Fibroblast of skin of left quadriceps (primary cell): Measurements from ENCODE around the gene DNAH7.
"Not testable (repeated sequence)": the region's sequence is repeated elsewhere in the genome, so short reads cannot be mapped to it uniquely, and the experiment has no call there.

Experiments used
- DNase-seq, 2 experiments: peaks; one replicate each; pipeline ENCODE4 v3.0.0-alpha.2; 2013; ENCODE audit warnings: low read depth in 2 of 2

The DNAH7 gene

DNA sequence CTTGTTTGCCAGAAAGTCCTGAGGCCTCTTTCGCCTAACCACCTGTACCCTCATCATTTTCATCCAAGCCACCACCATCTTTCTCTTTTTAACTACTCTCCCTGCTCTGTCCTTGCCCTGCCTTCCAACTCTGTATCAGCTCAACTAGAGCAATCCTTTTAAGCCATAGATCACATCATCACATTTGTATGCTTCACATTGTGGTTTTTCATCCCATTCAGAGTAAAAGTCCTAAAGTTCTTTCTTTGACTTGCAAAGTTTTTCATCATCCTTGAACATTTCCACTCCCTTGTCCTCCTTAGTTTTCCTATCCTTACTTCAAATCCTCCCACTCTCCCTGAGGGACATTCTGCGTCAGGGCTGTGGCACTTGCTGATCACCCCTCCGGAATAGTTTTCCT lies 337.7 kb downstream of the DNAH7 start:
- DNase-seq, result peak; percentile 24 to 33

DNA sequence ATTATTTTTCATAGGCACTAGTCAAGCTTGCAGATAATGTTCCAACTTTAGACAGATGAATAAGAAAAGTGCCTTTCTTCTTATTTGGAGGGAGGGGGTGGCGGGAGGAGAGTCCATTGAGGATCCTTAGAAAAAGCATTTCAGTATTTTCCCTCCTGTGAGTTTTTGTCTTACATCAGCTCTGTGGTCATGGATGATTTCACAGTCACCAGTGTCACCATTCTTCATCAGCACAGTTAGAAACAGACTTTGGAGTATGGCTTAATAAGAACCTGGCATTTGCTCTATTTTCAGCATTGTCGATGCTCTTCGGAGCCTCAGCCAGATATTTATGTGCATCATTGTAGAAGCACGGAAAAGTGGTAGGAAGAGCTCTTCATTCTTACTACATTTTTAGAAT lies 341.5 kb downstream of the DNAH7 start:
- DNase-seq, result no peak

DNA sequence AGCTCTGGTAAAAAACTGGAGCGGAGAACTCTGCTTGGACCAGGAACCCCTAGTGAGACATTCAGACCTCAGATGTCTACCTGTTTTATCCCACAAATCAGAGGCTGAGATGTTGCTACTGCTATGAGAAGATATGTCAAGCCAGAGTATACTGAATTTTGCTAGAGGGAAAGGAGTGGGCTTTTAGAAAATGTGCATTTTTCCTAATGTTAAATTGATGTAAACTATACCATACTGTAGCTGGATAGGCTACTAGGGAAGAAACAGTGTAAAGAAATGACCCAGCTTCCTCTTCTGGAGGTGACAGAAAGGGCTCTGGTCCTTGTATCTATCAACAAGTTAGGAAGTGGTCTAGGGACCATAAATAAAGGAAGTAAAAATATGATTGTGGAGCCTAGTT lies 346.6 kb downstream of the DNAH7 start:
- no peak for DNase-seq

DNA sequence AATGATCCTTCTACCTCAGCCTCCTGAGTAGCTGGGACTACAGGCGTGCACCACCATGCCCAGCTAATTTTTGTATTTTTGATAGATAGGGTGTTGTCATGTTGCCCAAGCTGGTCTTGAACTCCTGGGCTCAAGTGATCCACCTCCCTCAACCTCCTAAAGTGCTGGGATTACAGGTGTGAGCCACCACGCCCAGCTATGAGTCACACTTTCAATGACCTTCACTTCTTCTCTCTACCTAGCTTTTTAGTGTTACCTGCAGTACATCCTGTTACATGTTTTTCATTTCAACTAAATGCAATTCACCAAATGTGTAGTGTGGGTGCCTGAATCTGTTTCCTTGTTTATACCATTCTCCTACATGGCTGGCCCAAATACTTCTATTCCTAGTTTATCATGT lies 347.6 kb downstream of the DNAH7 start:
- DNase-seq, result no peak

DNA sequence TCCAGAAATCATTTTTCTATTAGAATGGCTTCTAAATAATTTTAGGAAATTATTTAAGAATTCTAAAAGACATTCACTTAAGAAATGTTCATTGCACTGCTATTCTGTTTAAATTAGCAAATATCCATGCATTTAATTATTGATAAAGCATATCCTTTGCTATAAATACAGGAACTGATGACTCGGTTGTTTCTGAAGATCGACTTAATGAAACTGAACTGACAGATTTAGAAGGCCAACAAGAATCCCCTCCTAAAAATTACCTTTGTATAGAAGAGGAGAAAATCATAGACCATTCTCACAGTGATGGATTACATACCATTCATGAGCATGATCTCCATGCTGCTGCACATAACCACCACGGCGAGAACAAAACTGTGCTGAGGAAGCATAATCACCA lies 352.2 kb downstream of the DNAH7 start:
- DNase-seq, result no peak

DNA sequence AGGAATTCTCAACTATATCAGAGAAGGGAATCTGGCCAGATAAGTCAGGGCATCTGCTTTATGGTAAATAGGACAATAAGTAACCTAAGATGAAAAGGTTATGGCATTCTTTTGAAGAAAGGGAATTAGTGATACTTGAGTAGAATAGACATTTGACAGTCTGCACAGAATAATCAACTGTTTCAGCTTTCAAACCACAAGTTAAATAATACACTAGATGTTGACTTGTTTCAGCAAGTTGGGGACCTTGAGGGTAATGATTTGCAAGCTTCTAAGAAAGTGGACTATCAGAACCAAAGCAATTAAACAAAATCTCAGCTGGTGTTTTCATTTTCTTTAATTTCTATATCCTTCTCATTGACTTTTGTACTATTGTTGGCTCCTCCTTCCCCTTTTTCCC lies 357.2 kb downstream of the DNAH7 start:
- DNase-seq, result no peak

DNA sequence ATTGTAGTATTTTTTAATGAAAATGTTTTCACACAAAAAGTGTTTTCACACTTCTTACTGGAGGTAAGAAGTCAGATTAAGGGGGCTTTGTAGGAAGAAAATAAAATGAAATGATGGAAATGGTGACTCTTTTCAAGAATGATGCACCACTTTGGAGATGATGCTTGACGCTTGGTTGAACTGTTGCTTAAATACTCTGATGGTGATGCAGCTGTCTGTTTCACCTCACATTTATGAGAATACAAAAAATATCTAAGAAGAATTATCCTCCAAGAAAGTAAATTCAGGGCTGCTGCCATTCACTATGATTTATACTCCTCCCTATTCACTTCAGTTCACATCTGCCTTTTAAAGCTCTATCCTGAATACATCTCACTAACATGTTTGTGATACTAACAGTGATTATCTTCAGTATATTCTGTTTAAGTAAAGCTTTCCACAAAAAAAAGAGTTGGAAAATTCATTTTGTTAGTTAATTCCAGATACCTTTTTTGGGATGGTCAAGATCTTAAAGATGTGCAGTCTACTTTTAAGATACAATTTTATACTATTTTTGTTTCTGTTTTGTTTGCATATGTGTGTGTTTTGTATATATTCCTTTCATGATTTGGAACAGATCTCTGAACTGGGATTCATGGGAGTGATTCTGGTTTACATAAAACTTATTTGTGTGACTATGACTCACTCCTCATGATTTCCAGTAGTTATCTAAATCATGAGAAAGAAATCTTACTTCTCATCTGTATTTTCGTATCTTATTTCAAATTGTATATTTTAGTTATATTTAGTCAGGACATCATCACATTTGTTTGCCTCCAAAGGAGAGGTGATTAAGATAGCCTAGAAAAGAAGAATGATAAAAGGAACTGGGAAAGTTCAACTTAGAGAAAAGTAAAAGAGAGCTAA lies 358.5 kb downstream of the DNAH7 start:
- DNase-seq, result peak in 1 of 2 experiments; percentile 31

DNA sequence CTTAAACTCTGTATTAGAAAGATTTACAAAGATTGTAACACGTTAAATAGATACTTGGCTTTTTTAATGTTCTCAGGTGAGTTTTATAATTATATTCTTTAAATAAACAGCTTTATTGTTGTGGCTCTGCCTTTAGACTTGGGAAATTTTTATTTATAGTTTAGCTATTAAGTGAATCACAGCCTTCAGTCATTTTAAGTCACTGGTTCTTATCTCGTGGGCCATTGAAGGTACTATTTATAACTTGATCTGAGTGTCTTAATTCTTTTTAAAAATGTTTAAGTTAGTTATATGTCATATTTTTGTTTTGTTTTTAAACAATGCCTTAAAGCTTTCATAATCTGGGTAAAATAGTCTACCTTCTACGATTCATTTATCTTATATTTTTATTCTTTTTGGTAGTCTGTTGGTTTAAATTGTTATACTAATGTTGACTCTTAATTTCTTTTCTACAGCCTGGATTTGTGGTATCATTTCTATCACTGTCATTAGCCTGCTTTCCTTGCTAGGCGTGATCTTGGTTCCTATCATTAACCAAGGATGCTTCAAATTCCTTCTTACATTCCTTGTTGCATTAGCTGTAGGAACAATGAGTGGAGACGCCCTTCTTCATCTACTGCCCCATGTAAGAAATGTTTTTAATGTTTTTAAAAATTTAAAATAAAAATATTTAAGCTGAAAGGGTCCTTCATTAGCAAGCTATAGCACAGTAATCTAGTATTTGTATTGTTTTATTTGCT lies 362.3 kb downstream of the DNAH7 start:
- DNase-seq, result peak in 1 of 2 experiments; percentile 5

DNA sequence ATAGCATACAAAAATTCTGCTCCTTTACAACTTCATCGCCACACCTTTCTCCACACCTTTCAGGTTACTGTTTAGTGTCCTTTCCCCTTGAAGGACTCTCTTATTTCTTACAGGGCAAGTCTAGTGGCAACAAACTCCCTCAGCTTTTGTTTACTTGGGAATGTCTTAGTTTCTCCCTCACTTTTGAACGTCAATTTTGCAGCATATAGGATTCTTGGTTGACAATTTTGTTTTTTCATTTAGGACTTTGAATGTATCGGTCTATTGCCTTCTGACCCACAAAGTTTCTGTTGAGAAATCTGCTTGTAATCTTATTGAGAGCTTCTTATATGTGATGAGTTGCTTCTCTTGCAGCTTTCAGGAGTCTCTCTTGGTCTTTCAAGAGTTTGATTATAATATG lies 368.2 kb downstream of the DNAH7 start:
- DNase-seq, result no peak

DNA sequence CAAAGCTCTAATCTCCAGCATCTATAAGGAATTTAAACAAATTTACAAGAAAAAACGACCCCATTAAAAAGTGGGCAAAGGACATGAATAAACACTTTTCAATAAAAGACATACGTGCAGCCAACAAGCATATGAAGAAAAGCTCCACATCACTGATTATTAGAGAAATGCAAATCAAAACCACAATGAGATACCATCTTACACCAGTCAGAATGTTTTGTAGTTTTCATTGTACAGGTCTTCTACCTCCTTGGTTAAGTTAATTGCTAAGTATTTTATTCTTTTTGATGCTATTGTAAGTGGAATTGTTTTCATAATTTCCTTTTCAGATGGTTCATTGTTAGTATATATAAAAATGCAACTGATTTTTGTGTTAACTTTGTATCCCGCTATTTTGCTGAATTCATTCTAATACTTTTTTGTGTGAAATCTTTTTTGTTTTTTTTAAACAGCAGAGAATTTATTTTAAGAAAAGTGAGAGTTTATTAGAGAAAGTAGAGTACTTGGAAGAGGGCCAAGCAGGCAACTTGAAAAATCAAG lies 370.9 kb downstream of the DNAH7 start:
- no peak for DNase-seq

DNA sequence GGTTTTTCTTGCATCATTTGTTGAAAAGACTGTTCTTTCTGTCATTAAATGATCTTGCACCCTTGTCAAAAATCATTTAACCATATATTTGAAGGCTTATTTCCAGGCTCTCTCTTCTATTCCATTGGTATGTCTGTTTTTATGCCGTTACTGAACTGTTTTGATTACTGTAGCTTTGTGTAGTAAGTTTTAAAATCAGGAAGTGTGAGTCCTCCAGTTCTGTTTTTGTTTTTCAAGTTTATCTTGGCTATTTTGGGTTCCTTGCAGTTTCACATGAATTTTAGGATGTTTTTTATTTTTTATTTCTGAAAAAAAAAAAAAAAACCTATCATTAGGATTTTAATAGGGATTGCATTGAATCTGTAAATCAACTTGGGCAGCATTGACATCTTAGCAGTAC lies 372.6 kb downstream of the DNAH7 start:
- DNase-seq, result no peak

DNA sequence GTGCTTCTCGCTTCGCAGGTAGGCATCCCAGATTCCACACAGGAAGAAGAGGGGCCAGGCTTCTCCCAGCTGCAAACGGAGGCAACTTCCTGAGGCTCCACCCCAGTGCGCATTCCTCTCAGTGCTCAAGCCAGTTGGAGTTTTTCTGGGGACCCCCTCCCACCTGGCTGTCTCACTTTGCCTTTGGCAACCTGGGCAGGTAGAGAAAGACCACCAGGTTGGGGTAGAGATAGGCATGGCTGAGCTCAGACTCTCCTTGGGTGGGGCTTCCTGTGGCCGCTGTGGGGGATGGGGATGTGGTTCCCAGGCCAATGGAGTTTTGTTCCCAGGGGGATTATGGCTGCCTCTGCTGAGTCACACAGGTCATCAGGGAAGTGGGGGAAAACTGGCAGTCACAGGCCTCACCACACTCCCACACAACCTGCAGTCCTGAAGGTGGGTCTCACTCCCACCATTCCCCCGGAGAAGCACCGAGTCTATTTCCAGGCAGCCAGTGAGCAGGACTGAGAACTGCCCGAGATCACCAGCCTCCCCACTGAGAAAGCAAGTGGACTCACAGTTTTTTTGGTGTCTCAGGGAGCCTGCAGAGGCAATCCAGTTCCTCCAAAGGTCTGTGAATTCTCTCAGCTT lies 373.5 kb downstream of the DNAH7 start:
- DNase-seq, result no peak

DNA sequence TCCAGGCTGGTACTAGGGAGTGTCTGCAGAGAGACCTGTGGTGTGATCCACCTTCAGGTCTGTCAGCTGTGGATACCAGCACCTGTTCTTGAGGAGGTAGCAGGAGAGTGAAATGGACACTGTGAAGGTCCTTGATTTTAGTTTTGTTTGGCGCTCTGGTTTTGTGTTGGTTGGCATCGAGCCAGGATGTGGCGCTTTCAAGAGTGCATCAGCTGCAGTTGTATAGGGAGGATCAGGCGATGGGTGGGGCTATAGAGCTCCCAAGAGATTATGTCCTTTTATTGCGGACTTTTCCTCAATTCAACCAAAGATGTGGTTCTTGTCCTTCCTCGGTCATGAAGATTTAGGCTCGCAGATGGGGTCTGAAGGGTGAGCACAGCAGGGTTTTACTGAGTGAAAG lies 374.1 kb downstream of the DNAH7 start:
- DNase-seq, result no peak

DNA sequence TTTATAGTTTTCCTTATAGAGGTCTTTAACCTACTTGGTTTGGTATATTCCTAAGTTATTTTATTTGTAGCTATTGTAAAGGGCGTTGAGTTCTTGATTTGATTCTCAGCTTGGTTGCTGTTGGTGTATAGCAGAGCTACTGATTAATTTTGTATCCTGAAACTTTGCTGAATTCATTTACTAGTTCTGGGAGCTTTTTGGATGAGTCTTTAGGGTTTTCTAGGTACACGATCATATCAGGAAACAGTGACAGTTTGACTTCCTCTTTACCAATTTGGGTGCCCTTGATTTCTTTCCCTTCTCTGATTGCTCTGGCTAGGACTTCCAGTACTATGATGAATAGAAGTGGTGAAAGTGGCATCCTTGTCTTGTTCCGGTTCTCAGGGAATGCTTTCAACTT lies 376.1 kb downstream of the DNAH7 start:
- not testable (repeated sequence) for DNase-seq
